Nucleus accumbens (tissue), 56 donors: Measurements from ENCODE around the gene OTP.

ENCODE experiments used
- DNase-seq, 56 donors: peaks; one replicate each; lab custom pipeline; 2025; lab: John Stamatoyannopoulos, UW

OTP gene

GRCh38 chr5:77640589-77641396 lies 2.3 kb upstream of the OTP start:
- DNase-seq: no peak

- DNase-seq: no peak
Observed at GRCh38 chr5:77638763-77639671, 504 bp upstream of the OTP start.

GRCh38 chr5:77637170-77637997 lies 1.1 kb downstream of the OTP start:
- no peak for DNase-seq

GRCh38 chr5:77636641-77637169 lies 1.8 kb downstream of the OTP start:
- DNase-seq: no peak

- DNase-seq: no peak
Observed at GRCh38 chr5:77635917-77636640, 2.4 kb downstream of the OTP start.

GRCh38 chr5:77635067-77635916 lies 3.2 kb downstream of the OTP start:
- DNase-seq: no peak

- no peak for DNase-seq
Observed at GRCh38 chr5:77633709-77634108, 4.8 kb downstream of the OTP start.

- DNase-seq: no peak
Observed at GRCh38 chr5:77633207-77633675, 5.3 kb downstream of the OTP start.

GRCh38 chr5:77632526-77633206 lies 5.8 kb downstream of the OTP start:
- no peak for DNase-seq

GRCh38 chr5:77630114-77630680 lies 8.3 kb downstream of the OTP start:
- peak in 1 of 56 donors; percentile 47 for DNase-seq

GRCh38 chr5:77629509-77630113 lies 8.9 kb downstream of the OTP start:
- DNase-seq: no peak

- no peak for DNase-seq
Observed at GRCh38 chr5:77628840-77629508, 9.5 kb downstream of the OTP start.

GRCh38 chr5:77627869-77628674 lies 10.4 kb downstream of the OTP start:
- no peak for DNase-seq

- DNase-seq: no peak
Observed at GRCh38 chr5:77623203-77623740, 15.2 kb downstream of the OTP start.

- no peak for DNase-seq
Observed at GRCh38 chr5:77621440-77621839, 17.1 kb downstream of the OTP start.

GRCh38 chr5:77620405-77620804 lies 18.1 kb downstream of the OTP start:
- no peak for DNase-seq
